ENCODE data around the gene CRTC1. TPM values are rescaled to one million over a fixed set of nuclear protein-coding genes. Genes with fewer than 3 reads are reported as not detected.
A peak's percentile ranks its signal among the peaks of the same experiment; 100 is the strongest.

CRTC1 gene
- total and polyA plus RNA-seq, 2 experiments from 2014 or later, result 1.2 to 5.1 TPM

DNA sequence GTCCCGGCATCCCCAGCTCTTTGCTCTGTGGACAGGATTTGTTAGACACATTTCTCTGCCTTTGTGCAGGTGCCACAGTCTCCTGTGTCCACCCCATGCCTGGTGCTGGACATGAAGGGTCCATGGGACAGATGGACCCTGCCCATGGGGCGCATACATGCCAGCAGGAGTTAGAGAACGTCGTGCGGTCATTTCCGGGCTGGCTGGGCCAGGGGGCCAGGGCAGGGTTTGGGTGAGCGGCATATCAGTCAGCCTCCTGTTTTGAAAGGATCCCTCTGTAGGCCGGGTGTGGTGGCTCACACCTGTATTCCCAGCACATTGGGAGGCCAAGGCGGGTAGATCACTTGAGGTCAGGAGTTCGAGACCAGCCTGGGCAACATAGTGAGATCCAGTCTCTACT lies 35.7 kb upstream of the CRTC1 start:
- Histone ChIP-seq H3K4me3 (no peak overlapping the region), H3K4me2 (ENCODE audit: unreplicated experiment) (no peak overlapping the region), H3K9ac (no peak overlapping the region), H3K27me3 (replicated peaks; ENCODE audit: insufficient read depth) (no peaks in the 10 kb centered on the region), H3K9me2 (ENCODE audit: insufficient read depth) (no peaks in the 10 kb centered on the region), H3K9me3 (ENCODE audit: low read depth) (no peaks in the 10 kb centered on the region), H3K79me2 (ENCODE audit: insufficient read depth) (no peaks in the 10 kb centered on the region), H3K36me3 (ENCODE audit: low read depth) (no peaks in the 10 kb centered on the region), H4K20me1 (ENCODE audit: insufficient read depth) (no peaks in the 10 kb centered on the region), H2AFZ (no peak overlapping the region), H3F3A (ENCODE audit: insufficient read depth) (peaks cover 8% of the 10 kb centered on the region; the same call in 1 of the 2 replicates), H3K4me1 (ENCODE audit: insufficient read depth) (peaks cover 22% of the 10 kb centered on the region), H3K27ac (no peak overlapping the region)
- 89 to 95% methylated on average over 10 of the region's 10 CpGs for WGBS, 2 experiments (ENCODE audit: low coverage in 1 of 2, low lambda C conversion rate in 2 of 2, missing lambda C conversion rate in 2 of 2)
- in situ Hi-C loops (cut with MboI), result no loop called here
- TF ChIP-seq EZH2phosphoT487 (IDR thresholded peaks at IDR 0.05; ENCODE audit: insufficient read depth, low read depth) (no peak), EZH2 (IDR thresholded peaks at IDR 0.05; ENCODE audit: insufficient read depth, poor library complexity, severe bottlenecking) (no peak)
- DNase-seq, result no peak

DNA sequence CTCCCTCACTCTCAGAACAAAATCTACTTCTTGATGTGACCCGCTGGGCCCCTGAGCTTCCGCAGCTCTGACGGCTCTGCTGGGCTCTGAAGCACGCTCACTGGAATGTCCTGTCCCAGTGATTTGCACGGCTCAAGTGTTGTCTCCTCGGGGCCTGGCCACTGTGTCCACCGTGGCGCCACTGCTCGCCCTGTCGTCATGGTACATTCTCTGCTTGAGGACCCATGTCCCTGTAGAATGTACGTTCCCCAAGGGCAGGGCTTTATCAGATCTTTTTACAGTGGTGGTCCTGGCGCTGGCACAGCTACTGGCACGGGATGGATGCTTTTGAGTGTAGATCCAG lies 34.5 kb upstream of the CRTC1 start:
- no peaks in the 10 kb centered on the region for H3K9me2 ChIP-seq (ENCODE audit: insufficient read depth)
- no peak for DNase-seq
- H4K20me1 ChIP-seq (ENCODE audit: insufficient read depth), result no peaks in the 10 kb centered on the region
- no peak overlapping the region for H3K9ac ChIP-seq
- TF ChIP-seq EZH2phosphoT487 (IDR thresholded peaks at IDR 0.05; ENCODE audit: insufficient read depth, low read depth), result no peak
- no peak overlapping the region for H3K4me2 ChIP-seq (ENCODE audit: unreplicated experiment)
- no peak overlapping the region for H3K4me3 ChIP-seq
- H3K27me3 ChIP-seq (replicated peaks; ENCODE audit: insufficient read depth), result no peaks in the 10 kb centered on the region
- no peak overlapping the region for H2AFZ ChIP-seq
- H3F3A ChIP-seq (ENCODE audit: insufficient read depth), result peaks cover 8% of the 10 kb centered on the region; the same call in 1 of the 2 replicates
- WGBS, 2 experiments (ENCODE audit: low coverage in 1 of 2, low lambda C conversion rate in 2 of 2, missing lambda C conversion rate in 2 of 2), result 82 to 83% methylated on average over 13 of the region's 13 CpGs
- H3K79me2 ChIP-seq (ENCODE audit: insufficient read depth), result no peaks in the 10 kb centered on the region
- no peak overlapping the region for H3K27ac ChIP-seq
- no peaks in the 10 kb centered on the region for H3K36me3 ChIP-seq (ENCODE audit: low read depth)
- in situ Hi-C loops (cut with MboI), result no loop called here
- H3K4me1 ChIP-seq (ENCODE audit: insufficient read depth), result peaks cover 22% of the 10 kb centered on the region
- no peaks in the 10 kb centered on the region for H3K9me3 ChIP-seq (ENCODE audit: low read depth)

DNA sequence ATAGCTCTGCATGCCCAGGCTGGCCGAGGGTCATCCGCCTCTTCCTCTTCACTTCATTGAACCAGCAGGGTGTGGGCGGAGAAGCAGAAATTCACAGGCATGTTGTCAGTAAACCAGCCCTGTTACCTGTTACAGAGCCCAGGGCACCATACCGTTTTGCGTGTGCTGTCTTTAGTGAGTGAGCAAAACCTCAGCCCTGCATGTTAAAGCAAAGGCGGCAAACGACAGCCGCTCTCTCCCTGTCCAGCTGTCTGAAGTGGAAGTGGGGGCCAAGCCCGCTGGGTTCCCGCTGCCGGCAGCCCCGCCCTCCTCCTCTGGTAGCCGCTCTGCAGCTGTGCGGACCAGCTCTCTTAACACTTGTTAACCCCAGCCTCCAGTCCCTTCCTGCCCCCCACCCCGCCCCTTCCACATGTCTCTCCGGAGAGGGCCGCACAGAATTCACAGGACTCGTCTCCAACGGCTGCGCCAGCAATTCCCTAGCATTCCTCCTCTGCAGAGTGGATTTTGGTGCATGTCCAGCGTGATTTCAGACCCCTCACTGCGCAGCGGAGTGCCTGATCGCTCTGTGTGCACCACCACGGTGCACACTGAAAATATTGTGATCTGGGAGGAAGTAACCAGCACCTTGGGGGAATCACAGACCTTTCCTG lies 34.0 kb upstream of the CRTC1 start:
- H3F3A ChIP-seq (ENCODE audit: insufficient read depth), result peaks cover 8% of the 10 kb centered on the region; the same call in 1 of the 2 replicates
- peak overlapping the region; percentile 72 for H3K4me2 ChIP-seq (ENCODE audit: unreplicated experiment)
- 27% methylated on average over 25 of the region's 25 CpGs for WGBS, 2 experiments (ENCODE audit: low coverage in 1 of 2, low lambda C conversion rate in 2 of 2, missing lambda C conversion rate in 2 of 2)
- H3K27me3 ChIP-seq (replicated peaks; ENCODE audit: insufficient read depth), result no peaks in the 10 kb centered on the region
- H2AFZ ChIP-seq, result peak overlapping the region; percentile 66
- no peaks in the 10 kb centered on the region for H3K9me3 ChIP-seq (ENCODE audit: low read depth)
- peak overlapping the region; percentile 87 for H3K27ac ChIP-seq
- in situ Hi-C loops (cut with MboI), result no loop called here
- no peaks in the 10 kb centered on the region for H3K9me2 ChIP-seq (ENCODE audit: insufficient read depth)
- H3K4me3 ChIP-seq, result peak overlapping the region; percentile 42; the same call in 1 of the 2 replicates
- no peaks in the 10 kb centered on the region for H4K20me1 ChIP-seq (ENCODE audit: insufficient read depth)
- DNase-seq, result peak; percentile 52
- peaks cover 22% of the 10 kb centered on the region for H3K4me1 ChIP-seq (ENCODE audit: insufficient read depth)
- peak overlapping the region; percentile 78 for H3K9ac ChIP-seq
- TF ChIP-seq EZH2phosphoT487 (IDR thresholded peaks at IDR 0.05; ENCODE audit: insufficient read depth, low read depth) (no peak), EZH2 (IDR thresholded peaks at IDR 0.05; ENCODE audit: insufficient read depth, poor library complexity, severe bottlenecking) (no peak)
- no peaks in the 10 kb centered on the region for H3K36me3 ChIP-seq (ENCODE audit: low read depth)
- no peaks in the 10 kb centered on the region for H3K79me2 ChIP-seq (ENCODE audit: insufficient read depth)

DNA sequence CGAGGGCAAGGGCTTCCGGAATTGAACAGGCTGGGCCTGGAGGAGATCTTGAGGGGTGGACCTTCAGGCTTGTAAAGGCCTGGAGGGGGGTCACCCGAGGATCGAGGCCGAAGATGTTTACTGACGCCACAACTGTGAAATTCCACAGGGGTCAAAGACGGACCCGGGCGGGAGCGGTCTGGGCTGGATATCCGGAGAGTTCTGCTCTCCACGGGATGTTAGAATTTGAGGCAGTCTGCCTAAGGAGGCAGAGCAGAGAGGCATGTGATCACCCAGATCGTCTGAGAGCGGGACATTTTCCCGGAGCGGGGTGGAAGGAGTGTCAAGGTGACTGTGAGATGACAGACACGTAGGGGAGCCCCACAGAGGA lies 33.5 kb upstream of the CRTC1 start:
- Histone ChIP-seq H3K27ac (peak overlapping the region; percentile 87), H2AFZ (peak overlapping the region; percentile 66), H3K4me3 (peak overlapping the region; percentile 42), H4K20me1 (ENCODE audit: insufficient read depth) (no peaks in the 10 kb centered on the region), H3K4me2 (ENCODE audit: unreplicated experiment) (peak overlapping the region; percentile 72), H3K4me1 (ENCODE audit: insufficient read depth) (peaks cover 22% of the 10 kb centered on the region), H3K36me3 (ENCODE audit: low read depth) (no peaks in the 10 kb centered on the region), H3K79me2 (ENCODE audit: insufficient read depth) (no peaks in the 10 kb centered on the region), H3K9ac (peak overlapping the region; percentile 78), H3K27me3 (replicated peaks; ENCODE audit: insufficient read depth) (no peaks in the 10 kb centered on the region), H3K9me3 (ENCODE audit: low read depth) (no peaks in the 10 kb centered on the region), H3K9me2 (ENCODE audit: insufficient read depth) (no peaks in the 10 kb centered on the region), H3F3A (ENCODE audit: insufficient read depth) (peaks cover 8% of the 10 kb centered on the region; the same call in 1 of the 2 replicates)
- 2 to 6% methylated on average over 17 of the region's 17 CpGs for WGBS, 2 experiments (ENCODE audit: low coverage in 1 of 2, low lambda C conversion rate in 2 of 2, missing lambda C conversion rate in 2 of 2)
- peak; percentile 72 for DNase-seq
- no peak for TF ChIP-seq EZH2phosphoT487 (IDR thresholded peaks at IDR 0.05; ENCODE audit: insufficient read depth, low read depth)
- TF ChIP-seq EZH2 (IDR thresholded peaks at IDR 0.05; ENCODE audit: insufficient read depth, poor library complexity, severe bottlenecking), result no peak
- in situ Hi-C loops (cut with MboI), result no loop called here
